Skin epidermis (tissue), 12 donors: Measurements from ENCODE around the gene CIB2.
"Not testable (repeated sequence)": the region's sequence is repeated elsewhere in the genome, so short reads cannot be mapped to it uniquely, and the experiment has no call there.

Experiments
- H3K27ac ChIP-seq, 21 experiments: fragments of 200-600 bp; sonication (generic) in 11 of 21; one replicate each; pipeline ENCODE4 v1.5.0; 2020; ENCODE audit warnings: mild to moderate bottlenecking in 3 of 21, inconsistent platforms in 2 of 21, moderate library complexity in 2 of 21
- H3K4me3 ChIP-seq, 7 experiments: fragments of 200-600 bp; sonication (generic) in 2 of 7; one replicate each; pipeline ENCODE4 v1.5.0; 2020; ENCODE audit warnings: inconsistent platforms in 2 of 7, mild to moderate bottlenecking in 2 of 7, moderate library complexity in 1 of 7

Gene CIB2

DNA sequence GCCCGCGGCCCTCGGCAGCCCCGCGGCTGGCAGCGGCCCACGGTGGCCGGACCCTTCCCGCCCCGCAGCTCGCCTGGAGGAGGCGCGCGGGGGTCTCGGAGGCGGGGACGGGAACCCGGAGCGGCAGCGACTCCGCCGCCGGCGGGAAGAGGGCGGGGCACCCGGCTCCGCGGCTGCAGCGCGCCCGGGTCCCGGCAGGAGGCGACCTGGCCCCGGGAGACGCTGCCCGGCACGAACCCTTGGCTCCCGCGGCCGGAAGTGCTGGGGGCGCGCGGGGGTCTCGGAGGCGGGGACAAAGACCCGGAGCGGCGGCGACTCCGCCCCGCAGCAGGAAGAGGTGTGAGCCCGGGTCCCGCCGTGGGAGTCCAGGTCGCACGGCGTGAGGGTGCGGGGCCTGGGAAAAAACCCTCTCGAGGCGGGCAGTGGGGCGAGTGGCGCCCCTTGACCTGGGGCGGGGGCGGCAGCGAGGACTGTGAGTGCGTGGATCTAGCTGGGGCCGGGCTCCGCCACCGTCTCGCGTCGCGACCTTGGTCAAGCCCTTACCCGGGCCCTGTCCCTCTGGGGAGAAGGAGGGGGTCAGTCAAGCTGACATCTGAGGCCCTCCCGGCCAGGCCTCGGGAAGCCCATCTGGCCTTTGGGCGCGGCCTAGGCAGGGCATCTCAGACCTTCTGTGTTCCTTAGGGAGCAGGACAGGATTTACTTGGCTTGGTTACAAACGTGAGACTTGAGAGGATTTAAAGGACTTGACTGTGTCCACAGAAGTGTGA is at the start of gene CIB2:
Gene CIB2 (minus strand): TSS at position 151 of the 767 bp plus-strand sequence. CDS start 230 bp downstream, outside the sequence.
- H3K4me3 ChIP-seq: peak within 1 kb of the TSS; percentile 50 to 73 (median 67)
- H3K27ac ChIP-seq: peak within 1 kb of the TSS; percentile 8 to 95 (median 87)

DNA sequence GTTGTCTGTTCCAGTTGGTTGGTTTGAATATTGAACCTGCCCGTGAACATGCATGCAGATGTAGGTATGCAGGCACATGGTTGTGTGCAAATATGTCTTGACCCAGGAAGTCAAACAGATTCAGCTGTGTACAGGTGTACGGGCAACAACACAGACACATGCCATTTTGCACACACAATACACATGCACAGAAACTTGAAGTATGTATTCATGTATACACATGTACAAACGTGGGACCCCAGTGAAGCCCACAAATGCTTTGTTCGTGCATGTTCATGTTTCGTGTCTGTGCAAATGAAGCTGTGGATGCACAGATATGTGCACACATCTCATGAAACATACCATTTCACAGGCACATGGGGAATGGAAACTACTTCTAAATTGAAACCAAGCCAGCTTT is 48.7 kb upstream of the CIB2 start:
- Histone ChIP-seq H3K27ac (no peak overlapping the region), H3K4me3 (no peak overlapping the region)

DNA sequence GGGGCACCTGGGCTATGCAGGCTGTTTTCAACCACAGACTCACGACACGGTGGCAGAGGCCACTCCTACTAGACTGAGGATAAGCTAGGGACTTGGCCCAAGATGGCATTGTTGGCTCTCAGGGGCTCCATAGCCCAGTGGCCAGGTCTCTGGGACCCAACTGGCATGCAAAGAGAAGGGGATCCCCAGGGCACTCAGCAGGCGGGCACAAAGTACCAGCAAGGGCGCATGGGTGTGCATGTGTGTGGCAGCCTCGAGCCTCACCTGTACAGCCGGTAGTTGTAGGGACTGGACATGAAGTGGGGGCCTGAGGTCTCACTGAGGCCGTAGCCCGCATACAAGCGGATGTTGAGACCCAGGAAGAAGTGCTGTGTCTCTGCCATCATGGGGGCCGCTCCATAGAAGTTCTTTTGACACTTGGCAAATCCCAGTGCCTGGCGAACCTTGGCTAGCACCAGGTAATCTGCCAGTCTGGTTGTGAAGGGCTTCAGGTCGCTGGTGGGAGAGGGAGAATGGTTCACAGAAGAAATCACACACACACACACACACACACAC is 48.1 kb upstream of the CIB2 start:
- Histone ChIP-seq H3K4me3 (no peak overlapping the region), H3K27ac (no peak overlapping the region)

DNA sequence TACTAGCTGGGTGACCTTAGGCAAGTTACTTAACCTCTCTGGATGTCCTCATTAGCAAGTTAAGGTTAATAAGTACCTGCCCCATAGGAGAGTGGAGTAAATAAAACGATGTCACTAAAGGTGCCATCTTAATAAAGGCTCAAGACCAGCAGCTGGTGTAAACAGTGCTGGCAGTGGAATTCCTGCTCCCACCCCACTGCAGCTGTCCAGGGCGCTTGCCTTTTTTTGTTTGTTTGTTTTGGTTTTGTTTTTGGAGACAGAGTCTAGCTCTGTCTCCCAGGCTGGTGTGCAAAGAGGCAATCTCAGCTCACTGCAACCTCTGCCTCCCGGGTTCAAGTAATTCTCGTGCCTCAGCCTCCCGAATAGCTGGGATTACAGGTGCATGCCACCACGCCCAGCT is 46.8 kb upstream of the CIB2 start:
- no peak overlapping the region for H3K4me3 ChIP-seq
- no peak overlapping the region for H3K27ac ChIP-seq

DNA sequence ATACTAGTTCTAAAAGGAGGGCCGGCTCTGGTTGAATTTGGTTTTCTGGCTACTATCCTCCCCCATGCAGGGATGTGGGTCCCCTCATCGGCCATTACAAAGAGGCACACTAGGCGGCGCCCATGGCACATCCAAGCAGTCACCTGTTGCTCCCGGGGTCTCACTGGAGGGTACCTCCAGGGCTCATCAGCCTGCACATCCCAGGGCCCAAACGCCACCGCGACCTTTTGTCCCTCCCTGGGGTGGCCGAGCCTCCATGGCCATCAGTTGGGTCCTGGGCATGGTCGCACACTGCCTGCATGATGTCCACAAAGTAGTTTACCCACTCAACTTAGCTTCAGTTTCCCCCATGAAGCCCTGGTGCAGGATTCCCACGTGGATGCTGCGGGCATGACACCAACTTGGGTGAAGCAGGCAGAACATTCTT is 46.2 kb upstream of the CIB2 start:
- no peak overlapping the region for H3K27ac ChIP-seq
- H3K4me3 ChIP-seq: no peak overlapping the region

DNA sequence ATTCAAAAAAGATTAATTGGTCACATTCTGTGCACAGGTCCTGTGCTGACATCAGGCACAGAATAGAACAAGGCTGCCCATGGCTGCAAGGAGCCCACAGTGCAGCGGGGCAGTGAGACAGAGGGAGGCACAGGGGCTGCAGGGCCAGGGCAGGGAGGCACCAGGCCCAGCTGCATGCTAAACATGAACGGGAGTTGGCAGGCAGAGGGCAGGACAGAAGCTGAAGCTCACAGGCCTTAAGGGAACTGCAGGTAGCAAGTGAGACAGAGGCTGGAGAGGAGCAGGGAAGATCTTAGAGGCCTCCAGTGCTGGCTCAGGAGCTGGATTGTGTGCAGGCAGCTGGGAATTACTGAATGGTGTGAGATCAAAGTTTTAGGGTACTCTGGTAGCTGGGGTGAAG is 44.1 kb upstream of the CIB2 start:
- no peak overlapping the region for H3K4me3 ChIP-seq
- H3K27ac ChIP-seq: no peak overlapping the region

DNA sequence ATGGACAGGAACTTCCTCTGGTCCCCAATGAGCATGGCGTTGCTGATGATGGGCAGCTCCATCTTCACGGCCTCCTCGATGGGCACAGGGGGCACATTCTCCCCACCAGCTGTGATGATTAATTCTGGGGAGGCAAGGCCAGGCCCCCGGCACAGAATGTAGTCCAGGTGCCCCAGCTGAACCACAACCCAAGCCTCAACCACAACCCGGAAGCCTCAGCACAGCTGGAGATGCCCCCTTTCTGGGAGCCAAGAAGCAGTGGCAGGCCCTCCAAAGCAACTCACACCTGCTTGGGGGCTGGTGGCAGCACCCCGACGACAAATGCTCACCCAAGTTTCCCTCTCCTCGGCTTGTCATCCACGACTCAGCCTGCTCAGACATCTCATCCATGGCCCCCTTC is 43.2 kb upstream of the CIB2 start:
- Histone ChIP-seq H3K4me3 (no peak overlapping the region), H3K27ac (no peak overlapping the region)

DNA sequence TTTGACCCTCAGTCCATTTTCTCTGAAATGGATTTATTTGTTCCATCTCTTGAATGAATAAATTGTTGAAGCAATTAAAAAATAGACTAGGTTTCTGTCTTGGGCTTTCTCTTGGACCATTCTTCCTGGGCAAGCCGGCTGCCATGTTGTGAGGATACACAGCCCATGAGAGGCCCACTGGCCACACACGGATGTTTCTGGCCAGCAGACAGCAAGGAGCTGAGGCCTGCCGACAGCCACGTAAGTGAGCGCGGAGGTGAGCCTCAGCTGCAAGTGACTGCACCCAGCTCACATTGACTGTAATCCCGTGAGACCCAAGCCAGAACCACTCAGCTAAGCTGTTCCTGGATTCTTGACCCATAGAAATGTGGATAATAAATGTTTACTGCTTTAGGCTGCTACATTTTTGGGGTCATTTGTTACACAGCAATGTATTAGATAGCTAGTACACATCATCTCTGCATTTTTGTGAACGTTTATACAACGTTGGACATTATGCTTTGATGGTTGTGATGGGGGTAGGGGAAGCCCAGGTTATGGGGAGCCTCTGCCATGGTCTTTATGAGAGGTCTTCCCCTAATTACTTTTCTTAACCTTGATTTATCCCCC is 40.7 kb upstream of the CIB2 start:
- H3K27ac ChIP-seq: peak overlapping the region in 2 of 21 experiments; percentile 14 to 38
- no peak overlapping the region for H3K4me3 ChIP-seq

DNA sequence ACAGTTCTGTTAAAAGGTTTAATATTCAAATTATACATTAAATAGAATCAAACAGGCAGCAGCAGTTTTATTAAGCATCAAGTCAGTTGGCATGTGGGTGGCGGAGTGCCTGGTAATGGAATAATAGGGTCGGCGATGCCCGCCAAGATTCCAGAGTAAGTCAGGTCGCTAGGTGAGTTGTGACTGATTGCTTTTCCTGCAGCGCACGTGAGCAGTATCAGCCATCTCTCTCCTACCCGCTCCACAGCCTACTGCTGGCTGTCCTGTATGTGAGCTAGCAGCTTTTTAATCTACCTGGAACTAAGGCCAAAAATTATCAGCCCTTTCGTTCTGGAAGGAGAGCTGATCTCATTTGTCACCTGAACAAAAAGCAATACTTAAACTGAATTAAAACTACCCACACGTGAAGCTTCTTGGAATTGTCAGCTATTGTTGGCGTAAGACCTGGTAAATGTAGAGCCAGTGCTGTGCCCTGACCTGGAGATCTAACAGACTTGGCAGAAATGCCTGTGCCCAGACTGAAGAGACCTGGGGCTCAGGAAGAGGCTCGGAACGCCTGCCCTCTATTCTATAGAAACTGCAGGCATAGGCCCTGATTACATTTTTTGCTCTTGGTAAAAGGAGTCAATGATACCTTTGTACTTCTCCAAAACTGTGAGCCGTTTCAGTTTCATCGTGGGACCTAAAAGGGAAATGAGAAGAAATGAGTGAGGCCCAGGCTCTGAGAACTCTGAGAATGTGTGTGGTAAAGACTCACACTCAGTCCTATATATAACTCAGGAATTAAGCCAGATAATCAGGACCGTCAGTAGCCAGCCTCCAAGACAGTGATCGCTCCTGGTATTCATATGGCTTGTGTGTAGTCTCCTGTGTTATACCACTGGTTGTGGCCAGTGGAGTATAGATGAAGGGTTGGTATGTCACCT is 39.9 kb upstream of the CIB2 start:
- H3K27ac ChIP-seq: peak overlapping the region in 3 of 21 experiments; percentile 38 to 69 (median 43)
- H3K4me3 ChIP-seq: no peak overlapping the region

DNA sequence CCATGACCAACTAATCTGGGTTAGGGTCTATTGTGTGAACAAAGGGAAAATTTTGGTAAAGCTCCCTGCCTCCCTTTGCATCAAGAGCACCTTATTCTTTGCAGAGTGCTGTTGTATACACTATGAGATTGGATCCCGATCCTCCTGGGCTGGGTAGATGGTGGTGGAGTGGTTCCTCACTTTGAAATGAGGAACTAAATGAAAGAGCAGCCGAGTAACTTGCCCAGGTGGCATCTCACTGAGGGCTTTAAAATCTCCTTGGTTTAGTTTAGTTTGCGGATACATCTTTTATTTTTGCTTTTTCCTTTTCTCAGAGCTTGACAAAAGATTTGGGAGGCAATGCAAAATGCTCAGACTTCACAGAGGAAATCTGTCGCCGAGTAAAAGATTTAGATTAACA is 37.4 kb upstream of the CIB2 start:
- Histone ChIP-seq H3K4me3 (no peak overlapping the region), H3K27ac (peak overlapping the region in 1 of 21 experiments; percentile 3)

DNA sequence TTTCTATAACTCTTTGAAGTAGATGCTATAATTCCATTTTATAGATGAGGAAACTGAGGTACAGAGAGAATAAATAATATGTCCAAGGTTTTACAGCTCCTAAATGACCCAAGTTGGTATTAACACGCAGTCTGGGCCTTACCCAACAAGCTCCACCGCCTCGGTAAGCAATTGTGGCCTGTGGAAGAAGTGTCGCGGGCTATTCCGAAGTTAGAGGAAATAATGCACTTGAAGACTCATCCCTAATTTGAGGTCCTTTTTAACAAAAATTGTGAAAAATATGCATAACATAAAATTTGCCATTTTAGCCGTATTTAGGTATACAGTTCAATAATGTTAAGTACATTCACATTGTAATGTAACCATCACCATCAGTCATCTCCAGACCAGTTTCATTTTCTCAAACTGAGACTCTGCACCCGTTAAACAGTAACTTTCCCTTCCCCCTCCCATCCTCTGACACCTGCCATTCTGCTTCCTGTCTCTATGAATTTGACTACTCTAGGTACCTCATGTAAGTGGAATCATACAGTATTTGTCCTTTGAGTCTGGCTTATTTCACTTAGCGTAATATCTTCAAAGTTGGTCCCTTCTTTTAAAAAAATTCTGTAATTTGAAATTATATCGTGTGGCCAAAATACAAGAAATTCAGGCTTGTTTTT is 36.1 kb upstream of the CIB2 start:
- Histone ChIP-seq H3K4me3 (no peak overlapping the region), H3K27ac (peak overlapping the region in 1 of 21 experiments; percentile 24)

DNA sequence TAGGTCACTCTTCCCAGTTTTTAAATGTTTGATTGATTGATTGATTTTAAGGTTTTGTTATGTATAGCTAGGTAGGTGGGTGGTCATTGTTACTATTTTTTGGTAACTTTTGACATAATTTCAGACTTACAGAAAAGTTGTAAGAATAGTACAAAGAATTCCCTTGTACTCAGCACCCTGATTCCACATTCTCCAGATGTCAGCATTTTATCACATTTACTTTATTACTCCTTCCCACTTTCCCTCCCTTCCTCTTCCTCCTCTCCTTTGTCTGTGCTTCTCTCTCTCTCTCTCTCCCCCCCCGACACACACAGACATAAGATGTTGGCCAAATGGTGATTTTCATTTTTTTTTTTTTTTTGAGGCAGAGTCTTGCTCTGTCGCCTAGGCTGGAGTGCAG is 32.8 kb upstream of the CIB2 start:
- no peak overlapping the region for H3K4me3 ChIP-seq
- H3K27ac ChIP-seq: no peak overlapping the region

DNA sequence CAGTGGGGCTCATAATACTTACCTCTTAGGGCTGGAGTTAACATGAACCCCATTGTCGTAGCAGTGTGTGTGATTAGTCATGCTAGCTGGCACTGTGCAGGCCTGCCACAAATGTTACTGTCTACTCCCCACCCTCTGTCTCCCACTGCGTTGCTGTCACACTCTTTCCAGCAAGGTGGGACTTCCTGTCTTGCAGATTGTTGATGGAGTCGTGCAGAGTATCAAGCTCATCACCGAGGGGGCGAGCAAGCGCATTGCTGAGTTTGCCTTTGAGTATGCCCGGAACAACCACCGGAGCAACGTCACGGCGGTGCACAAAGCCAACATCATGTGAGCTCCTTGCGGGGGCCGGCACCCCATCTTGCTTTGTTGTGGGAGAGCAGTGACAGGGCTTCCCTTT is 30.8 kb upstream of the CIB2 start:
- Histone ChIP-seq H3K4me3 (no peak overlapping the region), H3K27ac (no peak overlapping the region)

DNA sequence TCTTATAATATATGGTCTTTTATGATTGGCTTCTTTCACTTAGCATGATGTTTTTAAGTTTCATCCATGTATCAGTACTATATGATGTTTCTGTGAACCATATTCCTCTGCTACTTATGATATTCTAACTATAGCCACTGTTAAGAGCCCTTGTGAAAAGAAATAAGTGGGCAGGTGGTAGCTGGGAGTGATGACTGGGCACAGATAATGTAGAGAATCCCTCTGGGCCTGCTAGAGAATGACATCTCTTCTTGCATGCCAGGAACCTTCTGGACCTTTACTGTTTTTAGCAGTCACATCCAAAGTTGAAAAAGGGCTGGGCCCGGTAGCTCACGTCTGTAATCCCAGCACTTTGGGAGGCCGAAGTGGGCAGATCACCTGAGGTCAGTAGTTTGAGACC is 28.1 kb upstream of the CIB2 start:
- H3K27ac ChIP-seq: no peak overlapping the region
- no peak overlapping the region for H3K4me3 ChIP-seq

DNA sequence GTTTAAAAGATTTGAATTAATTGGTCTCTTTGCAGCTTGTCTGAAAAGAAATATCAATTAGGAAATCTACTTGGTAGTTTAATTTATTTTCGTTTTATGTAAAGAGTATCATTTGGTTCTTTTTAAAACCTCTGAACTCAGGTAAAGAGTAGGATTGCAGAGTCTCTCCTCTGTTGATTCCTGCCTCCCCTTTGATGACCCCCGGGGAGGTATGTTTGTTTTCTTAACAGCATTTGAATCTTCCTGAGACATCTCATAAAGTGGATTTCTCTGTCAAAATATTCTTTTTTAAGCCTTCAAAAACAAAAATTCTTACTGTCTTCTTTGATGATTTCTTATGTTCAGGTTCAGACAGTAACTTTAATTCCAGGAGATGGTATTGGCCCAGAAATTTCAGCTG is 26.0 kb upstream of the CIB2 start:
- Histone ChIP-seq H3K4me3 (no peak overlapping the region), H3K27ac (no peak overlapping the region)

DNA sequence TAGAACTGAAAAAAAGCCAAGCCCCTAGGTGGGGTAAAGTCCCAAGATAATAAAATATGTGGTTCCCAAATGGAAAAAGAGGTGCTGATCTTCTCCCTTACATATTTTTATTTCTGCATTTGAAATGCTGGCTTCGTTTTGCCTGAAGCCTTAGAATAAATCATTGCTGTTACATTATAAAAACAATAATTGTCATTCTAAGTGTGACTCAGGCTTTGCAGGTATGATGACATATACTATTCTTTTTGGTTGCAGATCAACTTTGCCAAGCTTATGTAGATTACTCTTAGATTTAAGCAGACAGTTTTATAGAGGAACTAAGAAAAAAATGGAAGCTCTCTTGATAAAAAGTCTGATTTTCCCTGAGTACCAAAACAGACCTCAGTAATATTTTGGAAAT is 25.4 kb upstream of the CIB2 start:
- H3K27ac ChIP-seq: peak overlapping the region in 1 of 21 experiments; percentile 10

DNA sequence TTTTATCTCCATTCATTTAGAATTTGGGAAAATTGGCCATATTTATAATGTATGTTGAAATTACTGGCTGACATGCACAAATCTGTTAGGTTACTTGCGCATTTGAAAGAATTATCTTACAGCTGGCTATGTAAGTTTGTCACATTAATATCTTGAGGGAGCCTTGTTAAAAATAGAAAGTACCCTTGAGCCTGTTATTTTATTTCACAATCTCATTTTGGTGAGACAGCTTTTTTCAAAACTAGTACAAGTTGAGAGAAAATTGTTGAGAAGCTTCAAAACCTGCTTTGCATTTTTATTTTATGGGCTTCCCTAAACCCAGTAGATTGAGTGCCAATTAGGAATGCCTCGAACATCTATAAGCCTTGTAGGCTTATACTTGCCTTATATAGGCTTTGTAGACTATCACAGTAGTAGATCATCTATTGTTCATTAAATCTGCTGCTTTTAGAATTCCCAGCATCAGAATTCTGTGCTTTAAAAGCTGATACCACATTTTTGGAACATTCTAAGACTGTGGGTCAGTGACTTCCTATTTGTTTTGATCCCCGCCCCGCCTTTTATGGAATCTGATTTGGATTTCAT is 24.2 kb upstream of the CIB2 start:
- Histone ChIP-seq H3K27ac (peak overlapping the region in 1 of 21 experiments; percentile 7), H3K4me3 (no peak overlapping the region)

More for the DNA sequence above, 25.4 kb upstream of the CIB2 start:
- no peak overlapping the region for H3K4me3 ChIP-seq

DNA sequence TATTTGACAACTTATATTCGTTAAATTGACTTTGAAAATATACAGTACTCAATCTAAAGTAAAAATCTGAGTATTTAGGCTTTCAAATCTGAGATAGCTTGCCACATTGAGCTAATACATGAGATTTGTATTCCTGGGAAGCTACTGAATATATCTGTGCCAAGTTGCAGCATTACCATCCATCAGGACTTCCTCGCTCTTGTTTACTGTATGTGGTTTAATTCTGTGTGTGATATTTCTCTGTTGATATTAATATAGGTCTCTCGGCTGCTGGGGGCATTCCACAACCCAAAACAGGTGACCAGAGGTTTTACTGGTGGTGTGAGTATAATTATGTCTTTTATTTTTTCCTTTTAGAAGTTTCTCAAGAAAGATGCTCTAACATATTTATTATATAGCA is 23.7 kb upstream of the CIB2 start:
- Histone ChIP-seq H3K27ac (no peak overlapping the region), H3K4me3 (no peak overlapping the region)

DNA sequence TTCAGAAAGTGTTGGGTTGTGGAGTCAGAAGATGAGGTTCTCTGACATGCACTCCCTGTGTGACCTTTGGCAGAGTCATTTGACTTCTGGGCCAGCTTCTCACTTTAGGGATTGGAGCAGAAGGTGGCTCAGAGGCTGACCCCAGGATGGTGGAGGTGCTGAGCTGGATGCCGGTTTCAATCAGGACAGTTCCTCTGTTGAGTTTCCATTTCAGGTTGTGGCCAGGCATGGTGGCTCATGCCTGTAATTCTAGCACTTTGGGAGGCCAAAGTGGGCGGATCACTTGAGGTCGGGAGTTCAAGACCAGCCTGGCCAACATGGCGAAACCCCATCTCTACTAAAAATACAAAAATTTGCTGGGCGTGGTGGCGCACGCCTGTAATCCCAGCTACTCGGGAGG is 19.8 kb upstream of the CIB2 start:
- not testable (repeated sequence) for H3K4me3 ChIP-seq, H3K27ac ChIP-seq
